Stimulated activated CD8-positive, alpha-beta memory T cell treated with anti-CD3 and anti-CD28 coated beads, Interleukin-4, amount 100 ng/mL, for 24 hours (primary cell): ENCODE results near the gene BCAT1.
"Not testable (repeated sequence)": the region's sequence is repeated elsewhere in the genome, so short reads cannot be mapped to it uniquely, and the experiment has no call there.

Experiments used
- DNase-seq: peaks from one replicate; pipeline ENCODE4 v3.0.0-alpha.2; 2020; ENCODE audit warnings: low read depth

BCAT1 gene

DNA sequence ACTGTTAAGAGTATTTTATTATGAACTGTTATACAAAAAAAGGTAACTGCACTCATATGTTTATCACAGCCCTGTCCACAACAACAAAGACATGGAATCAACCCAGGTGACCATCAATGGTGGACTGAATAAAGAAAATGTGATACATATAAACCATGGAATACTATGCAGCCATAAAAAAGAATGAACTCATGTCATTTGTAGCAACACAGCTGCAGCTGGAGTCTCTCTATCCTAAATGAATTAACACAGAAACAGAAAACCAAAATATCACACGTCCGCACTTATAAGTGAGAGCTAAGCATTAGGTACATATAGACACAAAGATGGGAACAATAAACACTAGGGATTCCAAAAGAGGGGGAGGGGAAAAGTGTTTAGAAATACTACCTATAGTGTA lies 95.8 kb downstream of the BCAT1 start:
- no peak for DNase-seq

DNA sequence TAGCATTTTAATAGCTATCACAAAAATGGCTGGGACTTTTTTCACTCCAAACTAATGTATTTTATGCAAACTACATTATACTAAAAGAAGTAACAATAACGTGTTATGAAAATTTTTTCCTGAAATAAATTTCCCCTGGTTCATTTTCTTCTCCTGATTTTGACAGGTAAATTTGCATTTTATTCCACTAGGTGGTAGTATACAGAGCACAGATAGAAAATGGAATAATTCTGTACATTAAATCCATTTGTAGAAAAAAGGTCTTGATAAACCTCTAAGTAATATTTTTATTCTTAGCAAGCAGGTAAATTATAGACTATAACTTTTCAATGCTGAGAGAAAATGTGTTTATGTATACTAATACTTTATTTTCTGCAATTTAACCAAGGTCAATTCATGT lies 96.5 kb downstream of the BCAT1 start:
- no peak for DNase-seq

DNA sequence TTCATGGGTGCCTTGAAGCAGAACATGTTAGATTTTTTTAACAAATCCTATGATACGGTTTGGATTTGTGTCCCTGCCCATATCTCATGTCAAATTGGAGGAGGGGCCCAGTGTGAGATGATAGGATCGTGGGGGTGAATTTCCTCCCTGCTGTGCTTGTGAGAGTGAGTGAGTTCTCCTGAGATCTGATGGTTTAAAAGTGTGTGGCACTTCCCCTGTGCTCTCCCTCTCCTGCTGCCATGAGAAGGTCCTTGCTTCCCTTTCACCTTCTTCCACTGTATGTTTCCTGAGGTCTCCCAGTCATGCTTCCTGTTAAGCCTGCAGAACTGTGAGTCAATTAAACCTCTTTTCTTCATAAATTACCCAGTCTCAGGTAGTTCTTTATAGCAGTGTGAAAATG lies 97.0 kb downstream of the BCAT1 start:
- not testable (repeated sequence) for DNase-seq

DNA sequence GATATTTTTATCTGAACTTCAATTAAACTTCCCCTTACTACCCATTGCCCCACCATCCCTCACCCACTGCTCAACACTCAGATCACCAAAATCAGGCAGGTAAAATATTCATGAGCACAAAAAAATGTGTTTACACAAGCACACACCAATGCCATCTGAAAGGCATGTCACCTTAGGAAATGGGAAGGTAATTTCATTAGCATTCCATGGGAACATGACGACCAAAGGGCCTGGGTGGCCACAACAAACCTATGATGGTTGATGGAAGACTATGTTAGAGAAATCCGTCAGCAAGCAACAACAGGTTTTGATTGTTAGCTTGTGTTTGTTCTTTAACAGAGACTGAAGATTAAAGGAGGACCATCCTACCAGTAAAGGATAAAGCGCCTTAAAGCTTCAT lies 97.6 kb downstream of the BCAT1 start:
- DNase-seq = no peak

DNA sequence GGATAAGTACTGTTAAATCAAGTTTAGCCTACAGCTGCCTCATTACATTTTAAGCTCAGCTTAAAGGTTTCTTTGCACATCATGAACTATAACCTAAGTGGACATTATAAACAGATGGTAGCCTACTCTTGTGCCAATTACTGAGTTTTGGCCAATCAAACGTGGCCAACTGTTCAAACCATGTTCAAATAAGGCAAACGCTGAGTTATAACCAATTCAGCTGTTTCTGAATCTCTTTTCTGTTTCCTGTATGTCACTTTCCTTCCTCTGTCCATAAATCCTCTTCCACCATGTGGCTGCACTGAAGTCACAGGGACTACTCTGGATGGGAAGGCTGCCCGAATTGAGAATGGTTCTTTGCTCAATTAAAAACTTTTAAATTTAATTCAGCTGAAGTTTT lies 98.4 kb downstream of the BCAT1 start:
- no peak for DNase-seq

DNA sequence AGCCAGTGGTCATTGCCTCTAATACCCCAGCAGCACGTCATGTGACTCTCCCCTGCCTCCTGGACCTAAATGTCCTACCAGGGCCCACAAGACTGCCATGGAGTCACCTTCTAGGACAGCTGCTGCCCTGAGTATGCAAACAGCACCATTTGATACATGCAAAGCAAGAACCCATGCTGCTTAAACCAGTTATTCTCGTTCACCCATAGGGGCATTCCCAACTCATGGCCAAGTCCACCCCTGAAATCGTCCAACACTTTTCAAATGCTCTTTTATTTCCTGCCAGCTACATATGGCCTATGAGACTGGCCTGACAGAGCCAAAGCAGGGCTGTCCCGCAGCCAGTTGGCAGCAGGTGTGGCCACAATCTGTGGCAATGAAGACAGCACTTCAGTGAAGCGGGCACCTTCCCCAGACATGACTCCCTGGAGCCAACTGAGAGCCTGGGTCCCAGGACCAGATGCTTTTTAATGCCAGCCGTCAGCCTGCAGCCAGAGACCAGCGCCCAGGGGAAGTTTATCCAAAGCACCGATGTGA lies 99.9 kb downstream of the BCAT1 start:
- DNase-seq = no peak

DNA sequence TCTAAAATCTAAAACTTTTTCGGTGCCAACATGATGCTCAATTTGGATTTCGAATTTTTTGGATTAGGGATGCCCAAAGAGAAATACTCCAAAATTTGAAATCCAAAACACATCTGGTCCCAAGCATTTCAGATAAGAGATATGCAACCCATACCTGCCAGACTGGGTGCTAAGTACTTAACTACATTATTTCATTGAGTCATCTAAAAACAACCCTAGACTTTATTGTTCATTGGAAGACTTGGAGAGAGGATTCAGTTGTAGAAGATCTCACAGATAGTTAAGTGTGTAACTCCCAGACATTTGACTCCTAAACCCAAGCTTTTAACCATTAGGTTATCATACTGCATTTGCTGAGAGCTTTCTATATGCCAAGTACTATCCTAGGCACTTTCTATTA lies 102.2 kb downstream of the BCAT1 start:
- no peak for DNase-seq

DNA sequence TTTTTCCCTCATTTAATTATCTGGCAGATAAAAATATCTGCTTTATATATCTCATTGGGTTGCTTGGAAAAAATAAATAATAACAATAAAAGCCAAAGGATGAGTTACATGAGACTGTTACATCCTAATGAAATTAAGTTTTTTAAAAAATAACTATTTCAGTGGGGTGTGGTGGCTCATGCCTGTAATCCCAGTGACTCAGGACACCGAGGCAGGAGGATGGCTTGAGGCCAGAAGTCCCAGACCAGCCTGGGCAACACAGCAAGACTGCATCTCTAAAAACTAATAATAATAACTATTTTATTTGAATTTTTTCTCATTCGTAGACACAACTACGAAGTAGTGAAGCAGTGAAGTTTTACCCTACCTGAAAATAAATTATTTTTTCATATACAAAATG lies 103.3 kb downstream of the BCAT1 start:
- DNase-seq = no peak

DNA sequence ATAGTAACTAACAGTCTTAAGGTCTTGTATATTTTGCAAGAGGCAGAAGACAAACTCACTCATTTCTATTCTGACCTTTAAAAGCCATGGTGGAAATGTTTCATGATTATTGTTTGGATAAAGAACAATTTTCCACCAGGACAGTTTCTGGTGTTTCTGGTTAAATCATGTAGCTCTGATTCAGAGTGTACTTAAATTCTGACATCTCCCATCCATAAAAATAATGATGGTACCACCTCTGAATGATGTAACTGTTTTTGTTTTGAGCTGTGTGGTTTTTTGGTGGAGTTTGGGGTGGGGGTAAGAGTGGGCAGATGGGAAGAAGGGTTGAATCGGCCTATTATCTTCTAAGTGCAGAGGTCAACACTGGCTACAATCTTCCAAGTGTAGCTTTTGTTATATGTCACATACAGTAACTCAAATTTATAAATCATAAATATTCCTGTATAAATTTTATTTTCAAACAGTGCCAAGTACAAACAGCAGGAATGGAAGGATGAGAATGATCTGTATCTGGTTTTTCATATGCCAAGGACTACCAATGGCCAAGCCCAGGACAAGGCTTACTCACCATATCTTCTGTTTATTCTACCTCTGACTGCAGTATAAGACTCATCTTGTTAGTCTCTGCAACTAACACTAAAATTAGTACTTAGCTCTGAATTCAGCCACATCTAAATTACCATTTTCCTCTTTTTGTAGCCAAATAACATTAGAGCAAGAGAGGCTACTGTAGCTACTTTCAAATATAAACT lies 108.7 kb downstream of the BCAT1 start:
- DNase-seq = no peak

DNA sequence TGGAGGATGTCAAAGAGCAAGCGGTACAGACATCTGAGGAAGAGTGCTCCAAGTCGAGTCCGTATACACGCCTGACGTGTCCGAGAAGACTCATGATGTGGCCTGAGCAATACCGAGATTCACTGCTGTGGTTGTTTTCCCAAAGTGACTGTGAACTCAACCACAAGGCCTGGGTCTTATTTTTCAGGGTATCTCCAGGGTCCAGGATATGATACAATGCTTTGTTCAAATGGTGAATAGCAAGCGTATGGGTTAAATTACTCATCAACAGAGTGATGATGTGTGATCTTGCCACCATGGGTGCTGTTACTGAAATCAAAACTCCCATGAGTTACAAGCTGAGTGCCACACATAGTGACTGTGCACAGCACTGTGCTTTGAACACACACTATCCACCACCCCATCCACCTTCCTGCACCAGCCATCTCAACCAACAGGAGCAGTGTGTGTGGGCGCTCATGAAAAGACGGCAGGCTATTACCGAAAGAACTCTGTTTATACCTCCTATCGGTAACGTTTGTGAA lies 109.6 kb downstream of the BCAT1 start:
- DNase-seq = peak; percentile 52

DNA sequence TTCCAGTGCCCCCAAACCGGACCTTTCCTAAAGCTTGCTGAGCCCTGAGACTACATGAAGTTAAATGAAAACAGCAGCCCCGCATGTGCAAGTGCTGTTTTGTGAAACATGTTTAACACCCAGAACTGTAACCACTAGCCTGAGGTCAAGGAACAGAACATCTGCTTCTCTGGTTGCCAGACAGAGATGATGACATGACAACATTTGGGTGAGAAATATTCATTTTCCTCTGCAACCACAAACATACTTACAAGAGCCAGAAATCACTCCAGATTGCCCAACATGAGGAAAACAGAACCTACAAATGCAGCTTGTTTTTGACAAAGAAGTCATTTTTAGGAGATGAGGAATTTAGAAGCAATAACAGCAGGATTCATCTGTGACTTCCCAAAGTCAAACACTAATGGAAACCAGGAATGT lies 110.4 kb downstream of the BCAT1 start:
- DNase-seq = no peak

DNA sequence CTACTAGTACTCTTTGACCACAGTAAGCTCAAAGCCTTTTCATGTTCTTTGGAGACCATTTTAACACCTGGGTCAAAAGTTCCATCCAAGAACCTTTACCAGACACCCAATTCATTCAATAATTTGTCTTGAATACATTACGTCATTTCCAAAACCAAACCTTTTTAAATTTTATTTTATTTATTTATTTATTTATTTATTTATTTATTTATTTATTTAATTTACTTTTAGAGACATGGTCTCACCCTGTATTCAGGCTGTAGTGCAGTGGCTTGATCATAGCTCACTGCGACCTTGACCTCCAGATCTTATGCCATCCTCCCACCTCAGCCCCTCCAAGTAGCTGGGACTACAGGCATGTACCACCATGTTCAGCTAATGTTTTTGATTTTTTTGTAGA lies 113.5 kb downstream of the BCAT1 start:
- DNase-seq = no peak

DNA sequence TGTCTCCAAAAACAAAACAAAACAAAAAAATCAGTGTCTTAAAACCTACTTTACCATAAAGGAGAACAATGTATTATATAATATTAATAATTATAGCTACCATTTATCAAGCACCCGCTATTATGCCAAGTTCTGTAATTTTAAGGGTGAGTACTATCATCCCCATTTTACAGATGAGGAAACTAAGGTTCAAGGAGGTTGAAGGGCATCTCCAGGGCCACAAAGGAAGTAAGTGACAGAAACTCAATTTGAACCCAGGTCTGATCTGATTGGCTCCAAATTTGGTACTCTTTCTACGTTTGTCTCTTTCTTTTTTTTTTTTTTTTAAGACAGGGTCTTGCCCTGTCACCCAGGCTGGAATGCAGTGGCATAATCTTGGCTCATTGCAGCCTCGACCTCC lies 115.4 kb downstream of the BCAT1 start:
- DNase-seq = no peak

DNA sequence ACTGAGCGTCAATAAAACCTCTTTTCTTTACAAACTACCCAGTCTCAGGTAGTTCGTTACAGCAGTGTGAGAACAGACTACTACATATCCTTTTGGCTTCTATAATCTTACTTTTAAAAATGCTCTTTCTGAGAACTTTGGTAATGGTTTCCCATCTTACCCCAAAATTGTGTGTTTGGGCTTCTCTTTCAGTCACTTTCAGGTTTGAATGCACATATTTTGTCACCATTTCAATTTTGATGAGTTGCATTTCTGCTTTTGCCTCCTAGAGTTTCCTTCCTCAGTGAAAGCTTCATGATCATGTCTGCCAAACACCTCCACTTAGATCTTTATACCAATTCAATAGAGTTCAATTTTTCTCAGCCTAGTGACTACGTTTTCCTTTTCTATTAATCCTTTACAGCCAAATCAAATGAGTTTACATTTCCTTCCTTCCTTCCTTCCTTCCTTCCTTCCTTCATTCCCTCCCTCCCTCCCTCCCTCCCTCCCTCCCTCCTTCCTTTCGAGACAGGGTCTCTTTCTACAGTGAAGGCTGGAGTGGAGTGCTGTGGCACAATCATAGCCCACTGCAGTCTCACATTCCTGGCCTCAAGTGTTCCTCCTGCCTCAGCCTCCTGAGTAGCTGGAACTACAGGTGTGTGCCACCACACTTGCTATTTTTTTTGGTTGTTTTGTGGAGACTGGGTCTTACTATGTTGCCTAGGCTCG lies 124.9 kb downstream of the BCAT1 start:
- no peak for DNase-seq

DNA sequence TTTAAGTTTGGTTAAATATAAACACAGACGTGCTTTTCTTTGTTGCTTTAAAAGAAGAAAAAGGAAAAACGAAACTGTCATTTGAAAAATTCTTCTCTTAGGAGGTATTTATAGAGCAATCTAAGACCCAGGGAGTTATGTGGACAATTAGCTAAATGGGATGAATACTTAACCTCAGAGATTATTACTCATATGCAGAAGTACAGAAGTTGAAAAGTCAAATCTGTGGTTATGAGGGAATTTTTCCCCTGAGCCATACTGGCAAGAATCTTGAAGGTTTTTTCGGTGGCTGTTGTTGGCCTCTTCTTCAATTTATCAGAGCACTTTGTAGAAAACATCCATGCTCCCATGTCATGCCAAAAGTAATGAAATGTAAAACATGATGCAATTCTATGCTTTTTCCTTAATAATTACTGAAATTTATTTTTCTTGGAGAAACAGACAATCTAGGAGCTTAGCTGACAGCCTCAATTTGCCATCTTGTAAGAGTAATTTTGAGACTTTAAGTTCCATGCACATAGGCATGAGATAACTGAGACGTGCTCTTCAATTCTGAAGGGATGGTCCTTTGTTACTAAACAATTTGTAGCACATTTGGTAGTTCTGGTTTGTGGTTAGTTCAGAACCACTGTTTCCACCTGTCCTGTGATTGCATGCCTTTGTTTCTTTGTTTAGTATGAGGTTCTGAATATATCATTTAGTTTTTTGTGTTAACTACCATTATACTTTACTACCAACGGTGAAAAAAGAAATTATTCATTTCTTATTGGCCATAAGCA lies 126.6 kb downstream of the BCAT1 start:
- no peak for DNase-seq

DNA sequence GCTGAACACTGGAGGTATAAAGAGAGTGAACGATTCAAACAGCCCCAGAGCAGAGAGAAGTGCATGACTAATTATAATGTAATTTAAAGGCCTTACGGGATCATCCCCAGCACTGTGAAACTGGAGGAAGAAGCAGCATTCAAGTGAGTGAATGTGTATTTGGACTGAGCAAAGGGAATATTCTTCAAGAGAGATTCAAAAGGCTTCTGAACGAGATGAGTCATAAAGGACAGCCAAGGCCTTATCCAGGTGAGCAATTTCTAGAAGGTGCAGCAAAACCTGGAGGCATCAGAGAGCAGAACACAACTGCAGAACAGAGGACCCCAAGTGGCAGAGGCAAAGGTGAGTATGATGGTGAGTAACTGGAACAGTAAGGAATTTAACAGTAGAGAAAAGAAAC lies 127.2 kb downstream of the BCAT1 start:
- no peak for DNase-seq

DNA sequence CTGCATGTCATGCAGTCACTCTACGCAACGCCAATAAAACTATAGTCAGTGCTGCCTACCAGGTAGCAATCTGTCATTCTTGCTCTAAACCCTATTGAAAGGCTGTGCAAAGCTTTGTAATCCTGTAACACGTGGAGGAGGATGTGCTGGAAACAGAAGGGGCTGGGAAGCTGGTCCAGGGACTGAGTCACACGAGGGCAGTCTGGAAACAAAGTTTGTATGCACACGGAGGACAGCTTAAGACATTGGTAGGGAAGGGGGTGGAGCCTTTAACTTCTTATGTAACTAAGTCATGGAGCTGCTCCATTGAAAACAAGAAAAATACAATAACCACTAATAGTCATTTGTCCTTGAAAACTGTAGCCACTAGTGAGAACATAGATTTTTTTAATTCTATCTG lies 128.0 kb downstream of the BCAT1 start:
- DNase-seq = no peak

DNA sequence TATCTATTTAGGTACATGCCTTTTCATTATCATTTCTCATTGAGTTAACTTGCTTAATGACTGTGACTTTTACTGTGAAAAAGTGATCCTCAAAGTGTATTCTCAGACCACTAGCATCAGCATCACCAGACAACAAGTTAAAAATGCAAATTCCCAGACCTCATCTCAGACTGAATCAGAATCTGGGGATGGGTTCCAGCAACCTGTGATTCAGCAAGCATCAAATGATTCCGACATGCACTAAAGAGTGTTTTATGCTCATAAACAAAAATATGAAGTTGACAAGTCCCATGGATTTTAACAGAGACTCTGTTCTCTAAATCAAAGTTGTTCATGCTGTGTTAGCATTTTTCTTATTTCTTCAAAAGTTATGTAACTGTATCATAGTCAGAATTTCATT lies 130.6 kb downstream of the BCAT1 start:
- no peak for DNase-seq

DNA sequence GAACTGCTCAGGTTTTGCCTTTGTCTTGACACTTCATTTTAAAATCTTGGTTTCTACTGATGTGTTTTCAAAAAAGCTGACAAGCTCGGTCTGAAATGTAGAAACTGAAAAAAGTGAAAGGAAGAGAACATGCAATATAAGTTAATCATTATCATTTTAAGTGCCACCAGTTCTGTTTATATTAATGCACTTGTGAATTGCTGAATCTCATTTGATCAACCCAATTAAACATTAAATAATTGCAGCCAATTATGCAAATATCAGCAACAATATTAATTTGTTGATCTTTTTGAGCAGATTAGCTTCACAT lies 133.8 kb downstream of the BCAT1 start:
- no peak for DNase-seq

DNA sequence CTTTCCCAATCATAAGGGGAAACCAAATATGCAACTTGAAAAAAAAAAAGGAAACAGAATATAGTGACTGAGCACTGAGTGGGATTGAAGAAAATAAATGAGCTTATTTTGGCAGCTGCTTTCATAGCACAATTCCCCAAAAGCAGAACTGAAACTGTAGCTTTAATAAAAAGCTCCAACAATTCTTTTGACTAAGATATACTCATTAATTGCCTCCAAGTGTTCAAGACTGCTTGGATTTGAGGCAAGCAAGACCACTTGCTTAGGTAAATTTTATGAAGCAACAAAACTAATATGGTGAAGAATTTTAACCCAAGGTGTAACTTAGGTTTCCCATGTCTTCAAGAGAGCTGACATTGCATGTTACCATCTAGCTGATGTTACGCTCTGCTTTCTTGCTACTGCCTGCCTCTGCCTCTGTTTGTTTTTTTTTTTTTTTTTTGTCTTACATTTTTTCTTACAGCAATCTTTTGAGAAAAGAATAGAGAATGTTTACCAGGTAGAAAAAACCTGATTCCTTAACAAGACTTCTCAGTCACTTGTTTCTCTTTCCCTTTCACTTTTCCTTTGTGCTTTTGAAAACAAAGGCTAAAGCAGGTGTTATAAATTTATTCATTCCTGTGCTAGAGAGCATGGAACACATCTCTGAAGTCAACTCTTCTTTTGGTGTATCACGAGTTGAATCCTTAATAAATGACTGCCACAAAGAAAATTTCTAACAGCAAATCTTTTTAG lies 134.4 kb downstream of the BCAT1 start:
- DNase-seq = no peak

DNA sequence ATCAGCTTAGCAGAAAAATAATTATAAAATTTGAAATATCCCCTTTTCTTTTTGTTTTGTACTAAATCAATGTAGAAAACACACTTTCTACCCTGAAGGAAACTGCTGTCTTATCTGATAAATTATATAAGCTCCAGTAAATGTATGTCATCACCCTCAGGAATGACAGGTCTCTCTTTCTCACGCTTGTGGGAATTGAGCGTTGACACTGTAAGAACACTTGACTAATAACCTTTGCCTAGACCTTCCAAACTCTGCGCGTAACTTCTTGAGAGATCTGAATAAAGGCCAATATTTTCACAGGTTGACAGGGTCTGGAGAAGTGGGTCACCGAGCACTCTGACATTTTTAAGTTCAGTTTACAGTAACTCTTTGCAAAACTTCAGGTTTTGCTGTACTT lies 138.5 kb downstream of the BCAT1 start:
- DNase-seq = no peak

DNA sequence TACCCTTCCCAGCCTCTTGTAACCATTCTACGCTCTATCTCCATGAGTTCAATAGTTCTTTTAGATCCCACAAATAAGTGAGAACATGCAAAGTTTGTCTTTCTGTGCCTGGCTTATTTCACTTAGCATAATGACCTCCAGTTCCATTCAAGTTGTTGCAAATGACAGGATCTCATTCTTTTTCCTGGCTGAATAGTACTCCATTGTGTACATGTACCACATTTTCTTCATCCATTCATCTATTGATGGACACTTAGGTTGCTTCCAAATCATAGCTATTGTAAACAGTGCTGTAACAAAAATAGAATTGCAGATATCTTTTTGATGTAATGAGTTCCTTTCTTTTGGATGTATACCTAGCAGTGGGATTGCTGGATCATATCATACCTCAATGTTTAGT lies 139.6 kb downstream of the BCAT1 start:
- not testable (repeated sequence) for DNase-seq
